ENCODE measurements around the gene LZTFL1.

LZTFL1 gene, protein sequence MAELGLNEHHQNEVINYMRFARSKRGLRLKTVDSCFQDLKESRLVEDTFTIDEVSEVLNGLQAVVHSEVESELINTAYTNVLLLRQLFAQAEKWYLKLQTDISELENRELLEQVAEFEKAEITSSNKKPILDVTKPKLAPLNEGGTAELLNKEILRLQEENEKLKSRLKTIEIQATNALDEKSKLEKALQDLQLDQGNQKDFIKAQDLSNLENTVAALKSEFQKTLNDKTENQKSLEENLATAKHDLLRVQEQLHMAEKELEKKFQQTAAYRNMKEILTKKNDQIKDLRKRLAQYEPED

DNA sequence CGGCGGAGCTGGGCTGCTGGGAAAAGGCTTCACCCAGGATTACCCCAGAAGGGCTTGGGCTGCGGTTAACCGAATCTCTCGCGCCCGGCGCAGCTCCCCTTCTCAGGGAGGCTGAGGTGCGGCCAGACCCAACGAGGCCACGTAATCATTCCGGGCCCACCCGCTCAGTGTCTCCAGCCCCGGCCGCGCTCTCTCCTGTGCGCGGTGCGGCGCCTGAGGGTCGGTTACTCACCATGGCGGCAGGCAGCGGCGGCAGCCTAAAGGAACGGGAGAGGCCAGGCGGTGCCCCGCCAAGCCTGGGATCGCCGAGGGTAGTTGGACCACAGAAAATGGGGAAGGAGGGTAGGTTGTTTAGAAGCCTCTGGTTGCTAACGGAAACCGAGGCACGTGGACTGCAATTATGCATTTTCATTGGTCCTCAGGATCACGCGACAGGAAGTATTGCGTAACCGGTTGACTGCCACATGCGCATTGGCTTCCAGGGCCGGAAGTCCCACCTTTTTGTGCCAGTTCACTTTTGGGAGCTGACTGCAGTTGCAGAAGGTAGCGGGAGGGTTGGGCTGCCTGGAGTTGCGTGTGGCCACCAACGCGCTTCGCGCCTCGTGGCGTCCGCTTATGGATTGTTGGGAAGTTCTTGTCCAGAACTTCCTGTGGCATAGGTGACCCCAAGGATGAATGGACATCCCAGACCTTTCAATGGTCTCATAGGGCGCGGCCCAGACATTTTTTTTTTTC is at the start of gene LZTFL1:
TSS of gene LZTFL1 (minus strand) at position 363 of the 735 bp plus-strand sequence. CDS start at position 235, 128 bp downstream.
- DNase-seq: peak; percentile 88

DNA sequence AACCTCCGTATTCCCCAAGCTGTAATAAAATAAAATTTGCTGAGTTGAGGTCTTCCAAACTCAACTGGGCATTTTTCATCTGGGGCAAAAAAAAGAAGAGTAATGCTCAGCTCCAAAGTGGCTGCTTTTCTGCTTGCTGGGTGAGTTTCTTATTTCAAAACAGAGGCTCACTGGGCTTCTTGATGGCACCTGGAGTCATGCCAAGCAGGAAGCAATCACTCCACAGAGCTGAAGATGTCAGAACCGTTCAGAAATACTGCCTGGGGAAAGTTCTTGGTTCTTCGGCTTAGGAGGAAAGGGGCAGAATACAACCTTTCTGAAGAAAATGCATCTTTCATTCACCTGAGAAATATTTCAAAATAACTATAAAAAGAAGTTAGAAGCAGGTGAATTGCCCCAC is 48.5 kb upstream of the LZTFL1 start:
- peak; percentile 38 for DNase-seq

DNA sequence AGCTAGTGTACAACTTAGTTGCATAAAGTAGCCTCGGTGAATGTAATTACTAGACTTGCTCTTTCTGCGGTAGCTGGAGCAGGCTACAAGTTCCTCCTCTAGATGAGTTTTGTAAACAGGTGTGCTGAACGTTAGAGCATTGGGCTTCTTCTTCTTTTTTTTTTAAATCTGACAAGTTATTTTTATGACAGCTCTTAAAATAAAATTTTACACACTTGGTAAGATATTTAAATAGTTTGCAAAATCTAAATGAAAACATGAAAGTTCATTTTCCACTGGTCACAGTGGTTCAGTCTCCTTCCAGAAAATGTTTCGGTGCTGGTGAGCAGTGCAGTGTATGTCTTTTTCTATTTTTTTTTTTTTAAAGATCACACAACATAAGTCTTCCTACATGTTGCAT is 47.4 kb upstream of the LZTFL1 start:
- no peak for DNase-seq

DNA sequence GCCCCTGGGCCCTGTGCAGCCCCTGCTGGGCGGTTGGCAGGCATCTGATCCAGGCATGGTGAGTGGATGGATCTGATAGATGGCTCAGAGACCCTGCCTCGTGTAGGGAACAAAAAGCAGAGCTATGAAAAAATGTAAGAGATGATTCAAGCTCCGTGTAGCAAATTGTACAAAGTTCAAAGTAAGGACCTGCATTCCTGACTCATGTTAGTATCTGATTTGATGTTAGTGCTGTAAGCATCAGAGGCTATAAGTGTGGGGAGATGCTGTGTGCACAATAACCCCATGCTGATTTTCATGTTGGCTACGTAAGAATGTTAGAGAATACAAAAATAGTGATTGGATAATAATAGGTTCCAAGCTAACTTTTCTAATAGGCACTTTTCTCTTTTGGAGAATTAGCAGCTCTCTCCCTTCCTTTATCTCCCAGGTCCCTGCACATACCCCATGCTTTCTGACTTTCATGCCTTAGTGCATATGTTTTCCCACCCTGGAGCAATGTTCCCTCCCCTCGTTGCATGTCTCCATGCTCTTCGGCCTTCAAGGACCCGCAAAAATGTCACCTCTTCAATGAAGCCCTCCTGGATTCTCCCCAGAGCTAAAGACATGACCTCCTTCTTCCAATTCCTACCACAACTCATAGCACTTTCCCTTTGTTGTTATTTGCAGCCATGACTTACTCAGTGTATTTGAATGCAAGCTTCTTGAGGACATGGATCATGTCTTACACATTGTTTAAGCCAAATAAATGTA is 46.0 kb upstream of the LZTFL1 start:
- no peak for DNase-seq

DNA sequence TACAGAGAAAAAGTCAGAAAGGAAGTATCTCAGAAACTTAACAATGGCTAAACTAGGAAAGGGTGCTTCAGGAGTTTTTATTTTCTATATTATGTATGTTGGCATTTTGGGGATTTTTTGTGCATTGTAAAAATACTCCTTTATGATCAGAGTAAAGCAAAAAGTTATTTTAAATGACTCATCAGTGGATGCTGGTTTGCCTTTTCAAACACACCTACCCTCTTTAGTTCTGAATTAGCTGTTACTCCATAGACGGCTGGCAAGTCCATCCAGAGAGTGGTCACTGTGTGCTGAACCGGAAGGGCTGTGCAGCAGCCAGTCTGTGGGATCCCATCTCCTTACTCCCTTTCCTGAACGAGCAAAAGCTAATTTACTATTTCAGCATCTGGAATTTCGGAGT is 45.4 kb upstream of the LZTFL1 start:
- DNase-seq: no peak

DNA sequence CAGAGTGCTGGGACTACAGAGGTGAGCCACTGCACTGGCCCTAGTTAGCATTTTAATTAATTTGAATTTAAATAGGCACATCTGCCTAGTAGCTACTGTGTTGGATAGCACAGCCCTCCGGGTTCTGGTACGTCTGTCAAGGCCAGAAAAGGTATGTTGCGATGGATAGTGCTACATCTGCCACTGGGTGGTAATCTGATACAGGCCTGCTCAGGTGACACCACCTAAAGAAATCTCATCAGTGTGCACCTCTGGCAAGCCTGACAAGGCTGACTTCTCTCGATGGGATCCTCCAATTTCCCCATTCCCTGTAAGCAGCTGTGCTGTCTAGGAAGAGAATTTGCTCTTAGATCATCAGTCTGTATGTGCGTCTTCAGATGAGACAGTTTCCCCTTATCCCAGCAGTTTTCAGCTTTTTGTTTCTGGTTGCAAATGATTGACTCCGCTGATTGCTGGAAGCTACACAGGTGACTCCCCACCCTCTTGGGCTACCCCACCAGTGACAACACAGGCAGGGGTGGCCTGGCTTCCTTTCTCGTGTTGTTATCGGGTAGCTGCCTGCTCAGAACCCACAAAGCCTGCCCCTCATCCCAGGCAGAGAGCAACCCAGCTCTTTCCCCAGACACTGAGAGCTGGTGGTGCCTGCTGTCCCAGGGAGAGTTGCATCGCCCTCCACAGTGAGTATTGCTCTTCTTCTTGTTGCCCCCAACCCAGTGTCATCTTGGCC is 44.2 kb upstream of the LZTFL1 start, which contains the start of gene CCR9:
TSS of gene CCR9 (plus strand) at position 565 of the 727 bp plus-strand sequence. CDS start 8,391 bp downstream, outside the sequence.
- peak; percentile 31 for DNase-seq

DNA sequence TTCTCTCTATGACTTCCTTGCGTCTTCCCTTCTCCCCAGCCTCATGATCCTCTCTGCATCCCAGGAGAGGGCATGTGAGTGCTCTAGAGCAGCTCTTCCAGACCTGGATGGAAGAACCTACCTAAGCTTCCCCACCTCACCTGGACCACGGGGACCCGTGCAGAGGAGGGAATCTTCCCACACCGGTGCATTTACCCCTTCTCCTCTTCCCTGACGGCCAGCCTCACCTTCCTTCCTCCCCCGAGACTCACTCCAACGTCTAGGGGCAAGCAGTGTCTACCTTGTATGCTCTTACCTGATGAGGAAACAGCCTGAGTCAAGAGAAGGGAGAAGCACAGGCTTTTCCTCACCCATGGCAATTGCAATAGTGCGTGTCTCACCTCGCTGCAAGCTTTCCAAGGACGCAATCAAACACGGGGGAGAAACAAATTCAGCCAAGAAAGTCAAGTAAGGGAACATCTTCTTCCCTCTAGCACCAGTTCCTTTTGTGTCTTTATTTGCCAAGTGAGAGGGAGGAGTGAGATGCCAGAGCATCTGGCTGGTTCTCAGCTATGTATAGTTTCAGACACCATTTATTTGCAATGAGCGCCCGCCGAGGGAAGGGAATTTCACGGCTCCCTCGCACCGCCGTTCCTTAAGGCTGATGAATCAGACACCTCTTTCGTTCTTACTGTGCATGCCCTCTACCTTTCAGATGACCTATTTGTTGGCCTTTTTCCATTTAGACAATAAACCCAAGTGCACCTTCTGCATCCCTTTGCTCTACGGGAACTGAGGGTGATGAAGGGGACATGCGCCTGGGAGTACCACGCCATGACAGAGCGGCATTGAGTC is 42.7 kb upstream of the LZTFL1 start:
- DNase-seq: no peak

DNA sequence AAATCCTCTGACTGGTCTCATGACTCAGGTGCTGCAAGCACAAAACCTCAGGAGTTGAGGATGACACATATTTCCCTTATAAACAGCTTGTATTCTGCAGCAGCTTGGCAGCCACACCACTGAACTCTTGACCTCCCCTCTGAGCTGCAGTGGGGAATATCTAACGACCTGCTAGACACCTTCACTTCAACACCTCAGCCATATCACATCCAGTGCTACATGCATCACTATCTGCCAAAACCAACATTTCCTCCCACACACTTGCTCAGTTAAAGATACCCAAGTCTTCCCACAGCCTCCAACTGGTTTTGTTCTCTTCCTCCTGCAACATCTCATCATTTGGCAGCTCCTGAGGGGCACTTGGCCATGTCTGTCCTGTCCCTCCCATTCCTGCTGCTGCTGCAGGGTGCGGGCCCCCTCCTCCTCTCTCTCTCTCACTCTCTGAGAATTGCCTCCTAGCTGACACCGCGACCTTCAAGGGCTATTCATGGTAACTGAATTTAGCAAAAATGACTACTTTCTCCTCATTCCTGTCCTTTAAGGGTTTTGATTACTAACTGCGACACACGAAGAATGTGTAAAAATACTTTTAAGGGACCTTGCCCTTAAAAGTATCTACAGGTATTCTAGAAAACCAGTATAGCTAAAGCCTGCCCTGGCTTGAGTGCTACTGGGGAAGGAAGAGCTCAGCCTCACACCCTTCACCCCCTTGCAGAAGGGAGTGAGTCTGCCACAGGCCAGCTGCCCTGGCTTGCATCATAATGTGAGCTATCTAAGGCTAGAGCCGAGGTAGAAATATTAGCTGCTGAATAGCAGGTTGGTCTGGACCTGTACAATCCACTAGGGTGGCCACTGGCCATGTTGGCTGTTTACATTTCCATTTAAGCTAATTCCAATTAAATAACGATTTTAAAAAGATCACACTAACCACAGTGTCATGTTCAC is 39.4 kb upstream of the LZTFL1 start:
- DNase-seq: no peak

DNA sequence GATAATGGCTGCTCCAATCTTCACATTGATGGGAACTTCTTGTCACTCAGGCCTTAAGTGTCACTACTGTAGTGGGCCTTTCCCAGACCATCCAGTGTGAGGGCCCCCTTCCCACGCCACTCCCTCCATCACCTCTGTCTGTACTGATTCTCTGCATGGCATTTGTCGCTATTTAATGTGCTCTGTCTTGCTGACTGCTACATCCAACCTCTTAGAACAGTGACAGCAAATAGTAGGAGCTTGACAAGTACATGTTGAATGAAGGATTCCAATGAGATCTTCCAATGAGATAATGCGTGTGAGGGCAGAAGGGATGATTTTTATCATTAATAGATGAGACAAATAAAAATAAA is 38.8 kb upstream of the LZTFL1 start:
- DNase-seq: no peak

DNA sequence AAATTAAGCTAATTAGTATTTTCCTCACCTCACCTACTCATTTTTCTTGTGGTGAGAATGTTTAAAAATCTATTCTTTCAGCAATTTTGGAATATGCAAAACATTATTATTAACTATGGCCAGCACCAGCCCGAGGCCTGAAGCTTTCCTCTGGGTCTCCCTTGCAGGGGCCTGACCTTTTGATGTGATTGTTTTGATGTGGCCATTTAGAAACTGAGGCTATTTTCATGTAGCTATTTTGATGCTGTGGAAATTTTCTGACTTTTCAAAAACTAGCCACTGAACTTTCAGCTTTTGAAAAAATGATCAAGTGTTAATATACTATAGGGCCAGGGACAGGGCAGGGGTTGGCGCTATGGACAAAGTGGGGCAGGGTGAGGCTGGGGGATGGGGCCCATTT is 36.2 kb upstream of the LZTFL1 start:
- no peak for DNase-seq

DNA sequence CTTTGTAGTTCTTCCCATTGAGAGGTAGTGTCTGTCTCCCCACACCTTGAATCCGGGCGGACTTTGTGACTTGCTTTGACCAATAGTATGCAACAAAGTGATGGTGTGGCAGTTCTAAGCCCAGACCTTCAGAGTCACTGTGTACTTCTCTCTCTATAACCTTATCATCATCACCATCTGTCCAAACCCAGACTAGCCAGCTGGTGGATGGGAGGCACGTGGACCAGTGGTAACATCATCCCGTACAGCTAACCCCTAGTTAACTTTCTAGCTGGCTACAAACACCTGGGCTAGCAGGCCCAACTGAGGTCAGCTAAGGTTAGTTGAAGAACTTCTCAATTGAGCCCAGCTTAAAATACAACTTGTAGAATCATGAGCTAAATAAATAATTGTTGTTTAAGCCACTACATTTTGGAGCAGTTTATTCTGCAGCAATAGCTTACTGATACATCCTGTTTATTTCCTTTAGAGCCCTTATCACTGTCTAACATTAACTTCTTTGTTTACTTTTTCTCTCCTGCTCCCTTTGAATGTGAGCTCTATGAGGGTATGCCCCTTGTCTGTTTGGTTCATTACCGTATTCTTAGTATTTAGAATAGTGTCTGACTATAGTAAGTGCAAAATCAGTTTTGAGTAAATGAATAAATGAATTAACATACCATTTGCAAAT is 32.9 kb upstream of the LZTFL1 start:
- no peak for DNase-seq

DNA sequence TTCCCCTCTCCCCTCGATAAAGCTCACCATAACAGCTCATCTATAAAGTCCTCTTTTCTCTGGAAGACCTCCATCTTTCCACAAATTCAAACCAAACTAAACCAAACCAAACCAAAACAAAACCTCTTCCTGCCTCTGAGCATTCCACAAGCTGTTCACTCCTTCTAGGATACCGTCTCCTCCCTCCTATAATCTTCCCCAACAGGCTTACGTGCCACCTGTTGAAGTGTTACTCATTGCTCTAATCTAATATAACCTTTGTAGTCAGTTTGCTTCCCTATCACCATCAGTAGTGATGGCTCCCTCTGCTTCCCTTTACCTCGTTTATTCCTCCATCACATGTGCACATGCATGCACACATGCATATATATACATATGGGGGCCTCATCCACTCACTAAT is 31.7 kb upstream of the LZTFL1 start:
- DNase-seq: no peak

DNA sequence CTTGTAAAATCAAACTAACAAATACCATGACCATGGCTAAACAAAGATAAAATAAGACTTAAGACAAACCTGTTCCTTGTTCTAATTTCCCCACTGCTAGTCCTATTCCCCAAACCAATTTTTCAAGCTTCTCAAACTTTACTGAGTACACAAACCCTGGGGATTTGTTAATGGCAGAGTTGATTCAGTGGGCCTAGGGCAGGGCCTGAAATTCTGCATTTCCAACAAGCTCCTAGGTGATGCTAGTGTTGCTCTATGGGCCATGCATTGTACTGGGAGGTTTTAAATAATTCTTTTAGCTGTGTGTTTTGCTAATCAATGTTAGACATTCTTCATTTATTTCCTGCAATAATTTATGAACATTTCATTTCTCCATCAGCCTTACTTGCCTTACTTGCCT is 31.1 kb upstream of the LZTFL1 start:
- DNase-seq: no peak

DNA sequence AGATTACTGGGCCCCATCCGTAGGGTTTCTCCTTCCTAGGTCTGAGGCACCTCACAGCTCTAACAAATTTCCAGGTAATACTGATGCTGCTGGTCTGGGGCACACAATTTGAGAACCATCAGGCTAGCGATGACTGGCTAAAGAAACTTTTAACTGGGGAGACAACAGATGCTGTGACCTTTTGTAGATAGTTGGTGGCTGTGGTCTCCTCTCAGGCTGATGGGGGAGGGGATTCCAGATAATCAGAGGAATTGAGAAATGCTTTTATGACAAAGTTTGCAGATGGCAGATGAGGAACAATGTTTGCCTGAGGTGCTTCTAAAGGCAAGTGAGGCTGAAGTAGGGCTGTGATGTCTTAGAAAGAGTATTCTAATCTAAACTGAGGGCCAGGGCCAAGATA is 30.6 kb upstream of the LZTFL1 start:
- no peak for DNase-seq

DNA sequence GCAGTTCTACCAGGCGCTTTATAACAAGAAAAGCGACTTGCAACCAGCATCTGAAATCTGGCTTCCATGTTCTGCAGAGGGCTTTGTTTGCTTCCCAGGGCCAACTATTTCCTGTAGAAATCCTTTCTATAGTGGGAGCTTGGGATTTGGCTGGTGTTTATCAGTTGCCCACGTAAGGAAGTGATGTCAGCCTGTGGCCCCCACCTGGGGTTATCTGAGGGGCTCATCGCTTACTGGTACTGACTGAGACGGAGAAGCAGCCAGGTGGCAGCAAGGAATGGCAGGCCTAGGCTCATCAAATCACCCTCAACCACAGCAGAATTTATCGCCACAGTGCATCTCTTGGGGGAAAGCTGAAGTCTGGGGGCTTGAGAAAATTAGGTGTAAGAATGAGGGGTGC is 29.9 kb upstream of the LZTFL1 start:
- no peak for DNase-seq

DNA sequence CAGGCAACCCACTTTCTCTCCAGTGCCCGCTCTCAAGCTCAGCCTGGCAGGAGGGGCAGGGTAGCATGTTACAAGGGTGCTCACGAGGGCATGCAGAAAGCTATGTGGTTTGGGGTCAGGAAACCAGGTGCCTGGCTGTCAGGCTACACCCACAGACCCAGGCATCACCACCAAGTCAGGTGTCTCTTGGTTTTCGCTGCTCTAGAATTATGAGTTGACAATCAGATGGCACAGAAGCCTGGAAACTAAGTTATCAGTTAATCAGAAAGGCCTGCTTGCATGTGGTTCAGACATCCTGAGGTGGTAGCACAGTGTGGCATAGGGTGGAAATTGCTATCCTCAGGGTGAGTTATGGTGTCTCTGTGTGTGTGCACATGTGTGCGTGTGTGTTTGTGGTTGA is 28.2 kb upstream of the LZTFL1 start:
- DNase-seq: no peak

DNA sequence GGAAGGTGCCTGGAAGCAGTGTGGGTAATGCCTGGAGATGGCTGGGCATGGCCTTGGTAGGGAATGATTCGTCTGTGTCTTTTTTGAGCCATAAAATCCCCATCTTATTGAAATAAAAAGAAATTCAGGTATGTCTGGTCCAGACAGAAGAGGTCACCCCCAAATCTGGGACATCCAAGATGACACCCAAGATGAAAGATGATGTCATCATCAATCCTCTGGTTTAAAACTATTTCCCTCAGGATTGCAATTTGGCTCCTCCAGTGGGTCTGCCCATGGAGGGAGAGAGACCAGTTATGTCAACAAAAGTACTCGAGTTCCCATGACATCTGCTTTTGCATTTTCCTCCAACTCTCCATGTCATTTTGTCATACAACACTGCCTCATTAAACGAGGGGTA is 27.7 kb upstream of the LZTFL1 start:
- no peak for DNase-seq

DNA sequence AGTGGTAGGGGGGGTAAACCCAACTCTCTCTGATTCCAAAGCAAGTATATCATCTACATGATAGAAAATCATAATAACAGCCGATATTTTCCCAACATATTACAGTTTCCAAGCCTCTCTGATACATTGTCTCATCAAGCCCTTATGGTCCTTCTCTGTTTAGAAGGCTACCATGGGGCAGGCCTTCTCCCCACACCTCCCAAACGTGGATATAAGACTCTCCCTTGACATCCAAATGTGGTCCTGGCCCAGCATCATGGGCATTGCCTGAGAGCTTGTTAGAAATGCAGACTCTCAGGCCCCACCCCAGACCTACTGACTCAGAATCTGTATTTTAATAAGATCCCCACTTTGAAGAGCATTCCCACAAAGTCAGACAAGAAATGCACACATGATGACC is 26.7 kb upstream of the LZTFL1 start:
- DNase-seq: no peak

DNA sequence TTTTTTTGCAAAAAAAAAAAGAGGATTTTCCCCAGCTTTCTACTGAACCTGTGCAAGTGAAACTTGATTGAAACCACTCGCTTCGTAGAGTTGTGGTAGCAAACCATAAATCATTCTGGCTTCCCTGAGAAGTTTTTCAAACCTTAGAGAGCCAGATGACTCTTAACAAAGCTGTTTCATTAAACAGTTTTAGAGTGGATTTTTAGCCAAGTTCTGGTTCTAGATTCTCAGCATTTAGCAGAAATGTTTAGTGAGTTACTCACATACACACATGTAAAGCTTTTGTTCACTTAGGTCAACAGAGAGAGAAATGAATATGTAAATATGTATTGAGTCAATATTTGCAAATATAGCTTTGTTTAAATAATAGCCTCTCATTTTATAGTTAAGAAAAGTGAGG is 26.3 kb upstream of the LZTFL1 start:
- no peak for DNase-seq

DNA sequence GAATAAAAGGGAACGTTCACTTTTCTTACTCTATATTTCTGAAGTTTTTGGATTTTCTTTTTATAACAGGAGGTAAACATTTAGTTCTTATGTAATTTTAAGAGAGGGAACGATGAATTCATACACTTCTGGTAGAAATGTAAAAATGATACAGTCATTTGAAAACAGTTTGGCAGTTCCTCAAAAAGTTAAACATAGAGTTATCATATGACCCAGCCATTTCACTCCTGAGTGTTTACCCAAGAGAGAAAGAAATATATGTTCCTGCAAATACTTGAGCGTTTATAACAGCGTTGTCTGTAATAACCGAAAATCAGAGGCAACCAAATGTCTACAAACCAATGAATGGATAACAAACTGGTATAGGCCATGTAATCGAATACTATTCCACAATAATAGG is 23.6 kb upstream of the LZTFL1 start:
- DNase-seq: no peak

Data from NCI-H2171 (cell line).